Ovary (tissue), 9 donors: ENCODE measurements around the gene ATCAY. TPM values are rescaled to one million over a fixed set of nuclear protein-coding genes. Genes with fewer than 3 reads are reported as not detected.

ENCODE experiments used
- DNase-seq, 5 donors: peaks; one replicate each; pipeline ENCODE4 v3.0.0-alpha.2; 2019 to 2020
- H3K27ac ChIP-seq, 2 donors: fragments of 200-600 bp; one replicate each; pipeline versions ENCODE4 v1.5.1 to v1.8.0; 2019 to 2022
- H3K27me3 ChIP-seq: fragments of 200-600 bp; one replicate; pipeline ENCODE4 v1.8.0; 2022
- H3K36me3 ChIP-seq: fragments of 200-600 bp; sonication (generic); one replicate; pipeline ENCODE4 v1.5.1; 2019
- H3K4me1 ChIP-seq: one replicate; pipeline ENCODE4 v1.8.1; 2013; ENCODE audit warnings: mild to moderate bottlenecking, moderate library complexity; ENCODE audit not compliant: insufficient read depth
- H3K4me3 ChIP-seq: fragments of 200-600 bp; sonication (generic); one replicate; pipeline ENCODE4 v1.5.1; 2017
- H3K9me3 ChIP-seq, 2 donors: fragments of 200-600 bp in 1 of 2; sonication (generic) in 1 of 2; one replicate each; pipeline versions ENCODE4 v1.5.1 to v1.8.1; 2013 to 2019; ENCODE audit warnings: mild to moderate bottlenecking in 1 of 2, moderate library complexity in 1 of 2
- CTCF ChIP-seq, 3 donors: fragments of 450-650 bp in 2 of 3; fragments of 200-600 bp in 1 of 3; IDR thresholded peaks; one replicate each; pipeline versions ENCODE4 v1.5.1 to v1.8.0; 2016 to 2022; ENCODE audit warnings: antibody characterized with exemption in 3 of 3, mild to moderate bottlenecking in 1 of 3
- EP300 ChIP-seq: sonication (generic); formaldehyde crosslinking; IDR thresholded peaks from one replicate; pipeline ENCODE4 v1.6.1; 2017; ENCODE audit warnings: antibody characterized with exemption
- POLR2A ChIP-seq: fragments of 450-650 bp; IDR thresholded peaks from one replicate; pipeline ENCODE4 v1.6.1; 2017; ENCODE audit warnings: antibody characterized with exemption, mild to moderate bottlenecking, moderate library complexity
- WGBS, 3 donors: extraction: QIAGEN DNeasy Blood & Tissue Kit in 1 of 3; methylation state at CpG; one replicate each; pipeline versions ENCODE4 v1.1.5 to v1.1.7; 2013 to 2017; 5-methylcytosine and 5-hydroxymethylcytosine counted together
- intact Hi-C, 4 donors: fragments of 100-400 bp; cut with DNase I; formaldehyde crosslinking; loops; one replicate each; pipeline versions ENCODE4 v1.11.0 to v1.15.1; 2022 to 2023
- polyA plus RNA-seq, 2 donors: library from polyadenylated mRNA; stranded (reverse); fragments of 200-250 nt in 1 of 2; fragments of 350-450 nt in 1 of 2; fragmentation: Illumina TruSeq in 1 of 2; extraction: RNeasy Lipid Tissue Mini Kit (QIAGEN cat#74804) in 1 of 2; gene quantifications; one replicate each; pipeline ENCODE4 v1.2.3, GENCODE V29; 2013 to 2014
- total RNA-seq, 7 donors: library from RNA; depleted of rRNA in 2 of 7; stranded (reverse); fragments of >200 nt in 2 of 7; fragmentation: NEBNext Ultra II Directional in 3 of 7; extraction: Animal tissue kit (Norgen Biotek cat#: 25700) in 3 of 7; gene quantifications; one replicate each; pipeline versions ENCODE4 v1.1.0 to v1.2.4, GENCODE V29; 2016 to 2023
- donor health status: DM: no; HTN: no; CAD: no; lungs with moderate emphysema.
- donor health status: DM: no; HTN: no; CAD: no.
- donor health status: Bipolar disorder and iron deficiency.
- donor health status: DM: yes; HTN: yes; CAD: no.
- donor health status: DM: no; HTN: no; CAD: no.
- donor health status: DM: yes; HTN: yes; CAD: no.

The ATCAY gene
- total and polyA plus RNA-seq, 9 donors = 0.31 TPM; not detected in 8

- 29 to 35% (median 33%) methylated on average over 18 of the region's 18 CpGs for WGBS, 3 donors
- intact Hi-C loops = no loop called here
- DNase-seq = peak in 1 of 5 donors; percentile 43
Observed at GRCh38 chr19:3899531-3900294, 19.2 kb downstream of the ATCAY start.

GRCh38 chr19:3902317-3902973 is 22.0 kb downstream of the ATCAY start:
- H3K36me3 ChIP-seq = no peaks in the 10 kb centered on the region
- no peak for DNase-seq
- H3K4me3 ChIP-seq = no peak overlapping the region
- 72 to 77% (median 75%) methylated on average over 15 of the region's 15 CpGs for WGBS, 3 donors
- intact Hi-C loops = no loop called here
- no peaks in the 10 kb centered on the region for H3K4me1 ChIP-seq
- H3K27ac ChIP-seq = no peak overlapping the region
- H3K27me3 ChIP-seq = no peaks in the 10 kb centered on the region
- peaks cover 0 to 4% of the 10 kb centered on the region in 2 donors for H3K9me3 ChIP-seq
- TF ChIP-seq CTCF (IDR thresholded peaks at IDR 0.05) (no peak), EP300 (no peak), POLR2A (no peak)

More at GRCh38 chr19:3899531-3900294, 19.2 kb downstream of the ATCAY start:
- H3K27ac ChIP-seq = no peak overlapping the region
- TF ChIP-seq EP300 (no peak), CTCF (IDR thresholded peaks at IDR 0.05) (no peak), POLR2A (no peak)
- H3K4me3 ChIP-seq = no peak overlapping the region
- no peaks in the 10 kb centered on the region for H3K36me3 ChIP-seq
- H3K4me1 ChIP-seq = no peaks in the 10 kb centered on the region
- H3K27me3 ChIP-seq = no peaks in the 10 kb centered on the region
- peaks cover 0 to 4% of the 10 kb centered on the region in 2 donors for H3K9me3 ChIP-seq

- H3K27me3 ChIP-seq = no peaks in the 10 kb centered on the region
- H3K4me3 ChIP-seq = no peak overlapping the region
- DNase-seq = no peak
- H3K4me1 ChIP-seq = no peaks in the 10 kb centered on the region
- no peaks in the 10 kb centered on the region for H3K36me3 ChIP-seq
- H3K9me3 ChIP-seq = no peaks in the 10 kb centered on the region
- WGBS, 3 donors = 86 to 92% (median 90%) methylated on average over 8 of the region's 8 CpGs
- H3K27ac ChIP-seq = no peak overlapping the region
- TF ChIP-seq POLR2A (no peak), CTCF (IDR thresholded peaks at IDR 0.05) (no peak), EP300 (no peak)
- intact Hi-C loops = no loop called here
Observed at GRCh38 chr19:3904233-3904632, 23.7 kb downstream of the ATCAY start.

GRCh38 chr19:3907626-3908265 is 27.3 kb downstream of the ATCAY start:
- Histone ChIP-seq H3K4me1 (no peaks in the 10 kb centered on the region), H3K27me3 (no peaks in the 10 kb centered on the region), H3K9me3 (no peaks in the 10 kb centered on the region), H3K4me3 (no peak overlapping the region), H3K36me3 (no peaks in the 10 kb centered on the region), H3K27ac (no peak overlapping the region)
- TF ChIP-seq POLR2A = no peak
- TF ChIP-seq CTCF (IDR thresholded peaks at IDR 0.05) = no peak
- TF ChIP-seq EP300 = no peak
- 80 to 85% (median 84%) methylated on average over 50 of the region's 50 CpGs for WGBS, 3 donors
- intact Hi-C loops = no loop called here
- DNase-seq = no peak
